IMR-90 (cell line): ENCODE data around the gene KNTC1. TPM values are rescaled to one million over a fixed set of nuclear protein-coding genes. Genes with fewer than 3 reads are reported as not detected.

Experiments
- ATAC-seq: fragments of 200-7000 bp; cut with Tn5 transposase; 2 replicates; pipeline ENCODE4 v1.9.1; 2020; ENCODE audit warnings: low read depth, mild to moderate bottlenecking, moderate library complexity
- BruUV-seq: library from RNA; stranded (reverse); fragments of 400-500 nt; replicated peaks from 2 replicates; lab custom pipeline; 2021; lab: Mats Ljungman, UMichigan
- CTCF ChIA-PET: fragments of 300-600 bp; formaldehyde crosslinking; extraction: SDS; loops from one replicate; lab custom pipeline; 2021; ENCODE audit warnings: antibody characterized with exemption; lab: Yijun Ruan, JAX
- POLR2A ChIA-PET: fragments of 300-600 bp; sonication (Branson Sonifier 250); formaldehyde crosslinking; loops from one replicate; lab custom pipeline; 2022; ENCODE audit warnings: antibody characterized with exemption; ENCODE audit not compliant: unreplicated experiment; lab: Charles Lee
- DNase-seq: peaks from one replicate; pipeline ENCODE4 v3.0.0; 2013
- H2AFZ ChIP-seq: replicated peaks from 2 replicates; pipeline ENCODE3; 2013; ENCODE audit warnings: low read length, mild to moderate bottlenecking; ENCODE audit not compliant: poor library complexity
- H2AK5ac ChIP-seq: 2 replicates; pipeline ENCODE4 v1.6.1; 2013; ENCODE audit warnings: low read depth, low read length, inconsistent platforms
- H2AK9ac ChIP-seq: replicated peaks from 2 replicates; pipeline ENCODE3; 2013; ENCODE audit warnings: mild to moderate bottlenecking, low read depth, low read length, moderate library complexity; ENCODE audit not compliant: poor library complexity
- H2BK120ac ChIP-seq: 2 replicates; pipeline ENCODE4 v1.6.1; 2013; ENCODE audit warnings: low read depth, low read length, inconsistent platforms
- H2BK15ac ChIP-seq: 3 replicates; pipeline ENCODE4 v1.6.1; 2013; ENCODE audit warnings: low read depth, low read length, inconsistent platforms
- H2BK20ac ChIP-seq: 2 replicates; pipeline ENCODE4 v1.6.1; 2013; ENCODE audit warnings: low read depth, mild to moderate bottlenecking, inconsistent platforms, low read length, moderate library complexity
- H2BK5ac ChIP-seq: 2 replicates; pipeline ENCODE4 v1.6.1; 2013; ENCODE audit warnings: mild to moderate bottlenecking, low read depth, low read length, inconsistent platforms; ENCODE audit not compliant: poor library complexity, severe bottlenecking
- H3K14ac ChIP-seq: replicated peaks from 2 replicates; pipeline ENCODE4 v1.6.1; 2013; ENCODE audit warnings: low read depth, low read length, inconsistent platforms
- H3K18ac ChIP-seq: 2 replicates; pipeline ENCODE4 v1.6.1; 2013; ENCODE audit warnings: low read depth, low read length, control low read depth
- H3K23ac ChIP-seq: 2 replicates; pipeline ENCODE4 v1.6.1; 2013; ENCODE audit warnings: low read depth, low read length, inconsistent platforms
- H3K27ac ChIP-seq: 2 replicates; pipeline ENCODE4 v1.5.1; 2013; ENCODE audit warnings: mild to moderate bottlenecking, control low read depth, low read length; ENCODE audit not compliant: insufficient read depth
- H3K27me3 ChIP-seq: 2 replicates; pipeline ENCODE4 v1.6.1; 2013; ENCODE audit warnings: low read length; ENCODE audit not compliant: control insufficient read depth, insufficient read depth
- H3K36me3 ChIP-seq: 2 replicates; pipeline ENCODE4 v1.6.1; 2013; ENCODE audit warnings: low read length, mixed read lengths; ENCODE audit not compliant: control insufficient read depth, insufficient read depth
- H3K4ac ChIP-seq: 2 replicates; pipeline ENCODE4 v1.6.1; 2013; ENCODE audit warnings: low read depth, low read length, inconsistent platforms
- H3K4me1 ChIP-seq: 2 replicates; pipeline ENCODE4 v1.6.1; 2013; ENCODE audit warnings: low read length, mixed read lengths; ENCODE audit not compliant: control insufficient read depth, insufficient read depth
- H3K4me2 ChIP-seq: 2 replicates; pipeline ENCODE4 v1.6.1; 2013; ENCODE audit warnings: low read depth, mild to moderate bottlenecking, control low read depth, low read length, moderate library complexity
- H3K4me3 ChIP-seq: 2 replicates; pipeline ENCODE4 v1.5.1; 2013; ENCODE audit warnings: low read depth, mild to moderate bottlenecking, control low read depth, low read length, moderate library complexity; ENCODE audit not compliant: insufficient read depth
- H3K56ac ChIP-seq: 2 replicates; pipeline ENCODE4 v1.6.1; 2013; ENCODE audit warnings: low read length, inconsistent platforms; ENCODE audit not compliant: insufficient read depth; ENCODE audit errors: extremely low read depth
- H3K79me1 ChIP-seq, 2 experiments: 2 replicates each; pipeline ENCODE4 v1.6.1; 2013; ENCODE audit warnings: low read length in 2 of 2, inconsistent platforms in 1 of 2, low read depth in 1 of 2
- H3K9ac ChIP-seq: 2 replicates; pipeline ENCODE4 v1.6.1; 2013; ENCODE audit warnings: low read depth, low read length, control low read depth
- H3K9me1 ChIP-seq: 2 replicates; pipeline ENCODE4 v1.6.1; 2013; ENCODE audit warnings: low read length, inconsistent platforms; ENCODE audit not compliant: insufficient read depth
- H3K9me3 ChIP-seq: 2 replicates; pipeline ENCODE4 v1.6.1; 2013; ENCODE audit warnings: low read length; ENCODE audit not compliant: control insufficient read depth, insufficient read depth
- H4K20me1 ChIP-seq: 2 replicates; pipeline ENCODE4 v1.6.1; 2013; ENCODE audit warnings: low read length, inconsistent platforms; ENCODE audit not compliant: insufficient read depth
- H4K5ac ChIP-seq: 2 replicates; pipeline ENCODE4 v1.6.1; 2013; ENCODE audit warnings: mild to moderate bottlenecking, low read depth, low read length, control low read depth
- H4K8ac ChIP-seq, 2 experiments: 2 replicates each; pipeline ENCODE4 v1.6.1; 2013; ENCODE audit warnings: low read depth in 2 of 2, low read length in 2 of 2, control low read depth in 1 of 2, inconsistent platforms in 1 of 2
- H4K91ac ChIP-seq: 2 replicates; pipeline ENCODE4 v1.6.1; 2013; ENCODE audit warnings: low read depth, low read length, inconsistent platforms; ENCODE audit not compliant: insufficient read depth
- CEBPB ChIP-seq: IDR thresholded peaks from 2 replicates; pipeline ENCODE4 v1.6.1; 2012; ENCODE audit warnings: low read depth, low read length, improper control_type of control experiment
- CHD1 ChIP-seq: IDR thresholded peaks from 2 replicates; pipeline ENCODE4 v1.6.1; 2012; ENCODE audit warnings: low read depth, low read length, improper control_type of control experiment
- FOS ChIP-seq: fragments of 150-350 bp; IDR thresholded peaks from 2 replicates; pipeline ENCODE4 v1.6.1; 2016; ENCODE audit warnings: low read depth, low read length
- MAZ ChIP-seq: IDR thresholded peaks from 2 replicates; pipeline ENCODE4 v1.6.1; 2012; ENCODE audit warnings: low read depth, mild to moderate bottlenecking, low read length, improper control_type of control experiment, moderate library complexity, borderline replicate concordance
- RAD21 ChIP-seq: IDR thresholded peaks from 2 replicates; pipeline ENCODE4 v1.6.1; 2012; ENCODE audit warnings: low read length, improper control_type of control experiment
- SMC3 ChIP-seq: fragments of 150-350 bp; IDR thresholded peaks from 2 replicates; pipeline ENCODE4 v1.6.1; 2016; ENCODE audit warnings: low read depth, mild to moderate bottlenecking, antibody characterized with exemption, low read length, moderate library complexity
- WGBS, 2 experiments: methylation state at CpG; one replicate each; pipeline versions ENCODE4 v1.1.5 to v1.1.7; 2013; ENCODE audit warnings: missing lambda C conversion rate in 2 of 2; ENCODE audit not compliant: insufficient read length in 1 of 2; ENCODE audit errors: extremely low coverage in 2 of 2; 5-methylcytosine and 5-hydroxymethylcytosine counted together
- dilution Hi-C: fragments of 300-500 bp; cut with HindIII; formaldehyde crosslinking; loops from one replicate; pipeline ENCODE4 v1.14.3; 2018; ENCODE audit warnings: low sequenced_read_pairs; ENCODE audit not compliant: unreplicated experiment
- in situ Hi-C: fragments of 300-500 bp; cut with MboI; formaldehyde crosslinking; loops from 3 replicates; pipeline ENCODE4 v1.14.3; 2019; ENCODE audit warnings: low sequenced_read_pairs, inconsistent platforms, mixed read lengths
- intact Hi-C: fragments of 100-400 bp; cut with micrococcal nuclease; formaldehyde crosslinking; loops from 2 replicates; pipeline ENCODE4 v1.10.0; 2022
- polyA plus RNA-seq, 3 experiments: library from polyadenylated mRNA; depleted of rRNA; stranded (reverse); fragments of >200 nt; gene quantifications; 2 replicates each; pipeline ENCODE4 v1.2.3, GENCODE V29; 2012; ENCODE audit warnings: low replicate concordance in 1 of 3
- total RNA-seq: library from RNA; depleted of rRNA; stranded (reverse); fragments of >200 nt; gene quantifications from 2 replicates; pipeline ENCODE4 v1.2.3, GENCODE V29; 2012
- TF ChIP-seq, protein P1 (sequence below): fragments of 150-350 bp; IDR thresholded peaks from 2 replicates; pipeline ENCODE4 v1.6.1; 2016; ENCODE audit warnings: low read depth, mild to moderate bottlenecking, low read length, moderate library complexity, borderline replicate concordance

The KNTC1 gene
- total and polyA plus RNA-seq, 2 of the 4 experiments (the other 2 are of a cell fraction), result 16.6 to 23.7 TPM

DNA sequence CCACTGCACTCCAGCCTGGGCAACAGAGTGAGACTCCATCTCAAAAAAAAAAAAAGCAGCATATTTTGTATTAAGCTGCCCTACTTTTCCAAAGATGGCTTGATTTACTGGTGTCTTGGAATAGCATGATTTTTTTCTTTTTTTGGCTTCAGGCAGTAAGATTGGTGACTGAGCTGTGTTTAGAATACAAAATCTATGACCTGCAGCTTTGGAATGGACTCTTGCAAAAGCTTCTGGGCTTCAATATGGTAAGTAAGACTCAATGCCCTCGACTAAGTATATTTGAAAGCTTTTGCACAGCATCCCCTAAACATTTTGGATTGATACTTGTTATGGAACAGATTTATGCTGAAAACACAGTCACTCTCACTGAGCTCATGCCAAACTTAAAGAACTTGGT lies 87.8 kb downstream of the KNTC1 start:
- no TSS peak for BruUV-seq
- Histone ChIP-seq H2BK120ac (no peak overlapping the region), H3K4me3 (no peak overlapping the region), H2AFZ (no peak overlapping the region), H2BK5ac (no peak overlapping the region), H2BK20ac (peak overlapping the region; percentile 14; the same call in 1 of the 2 replicates), H3K36me3 (peaks cover 5% of the 10 kb centered on the region; the same call in 1 of the 2 replicates), H4K8ac (no peak overlapping the region; a peak in 1 of 4 replicates), H4K91ac (no peak overlapping the region), H3K9me3 (no peaks in the 10 kb centered on the region), H3K79me1 (no peaks in the 10 kb centered on the region), H3K9ac (no peak overlapping the region), H3K4ac (no peak overlapping the region), H3K4me1 (peaks cover 7% of the 10 kb centered on the region; the same call in 1 of the 2 replicates), H2AK9ac (no peak overlapping the region), H2BK15ac (no peak overlapping the region), H3K4me2 (no peak overlapping the region; the same call in 1 of the 2 replicates), H4K5ac (no peak overlapping the region), H3K23ac (no peak overlapping the region), H2AK5ac (no peak overlapping the region), H3K56ac (no peak overlapping the region), H3K18ac (peak overlapping the region; percentile 42; the same call in 1 of the 2 replicates), H3K9me1 (0 out of 2 replicates have a peak, but pooled peaks cover 3% of the 10 kb centered on the region), H4K20me1 (no peaks in the 10 kb centered on the region), H3K27ac (peak overlapping the region; percentile 7; the same call in 1 of the 2 replicates), H3K14ac (no peak overlapping the region), H3K27me3 (no peaks in the 10 kb centered on the region)
- ATAC-seq (peak; percentile 82), DNase-seq (peak; percentile 67)
- TF ChIP-seq CHD1 (no peak), SMC3 (no peak), RAD21 (no peak), MAZ (no peak), FOS (no peak), CEBPB (peak; percentile 73)
- TF ChIP-seq, protein P1, sequence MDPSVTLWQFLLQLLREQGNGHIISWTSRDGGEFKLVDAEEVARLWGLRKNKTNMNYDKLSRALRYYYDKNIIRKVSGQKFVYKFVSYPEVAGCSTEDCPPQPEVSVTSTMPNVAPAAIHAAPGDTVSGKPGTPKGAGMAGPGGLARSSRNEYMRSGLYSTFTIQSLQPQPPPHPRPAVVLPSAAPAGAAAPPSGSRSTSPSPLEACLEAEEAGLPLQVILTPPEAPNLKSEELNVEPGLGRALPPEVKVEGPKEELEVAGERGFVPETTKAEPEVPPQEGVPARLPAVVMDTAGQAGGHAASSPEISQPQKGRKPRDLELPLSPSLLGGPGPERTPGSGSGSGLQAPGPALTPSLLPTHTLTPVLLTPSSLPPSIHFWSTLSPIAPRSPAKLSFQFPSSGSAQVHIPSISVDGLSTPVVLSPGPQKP, result no peak
- ChIA-PET CTCF (interaction anchor here (0.6 kb wide), 3 partner anchors 97 to 123 kb away, joined by 3 to 4 read pairs (median 3); no protein-coding TSS in a partner anchor), POLR2A (no interaction called here)
- in situ Hi-C loops (no loop called here), dilution Hi-C loops (no loop called here), intact Hi-C loops (no loop called here)
- WGBS, 2 experiments, result no CpG with 5 or more reads among the region's 1 CpG
